Mononuclear cell (primary cell): Measurements from ENCODE around the gene MN1. TPM values are rescaled to one million over a fixed set of nuclear protein-coding genes. Genes with fewer than 3 reads are reported as not detected.

ENCODE experiments used
- H3K27me3 ChIP-seq: 2 replicates; pipeline ENCODE4 v1.6.0; 2011; ENCODE audit warnings: low read length, control low read depth; ENCODE audit not compliant: insufficient read depth
- H3K4me1 ChIP-seq: 2 replicates; pipeline ENCODE4 v1.5.1; 2011; ENCODE audit warnings: mild to moderate bottlenecking, low read length, control low read depth; ENCODE audit not compliant: insufficient read depth
- H3K4me3 ChIP-seq: 2 replicates; pipeline ENCODE4 v1.5.1; 2011; ENCODE audit warnings: mild to moderate bottlenecking, low read length, moderate library complexity
- H3K9me3 ChIP-seq: 2 replicates; pipeline ENCODE4 v1.5.1; 2011; ENCODE audit warnings: low read depth, mild to moderate bottlenecking, control low read depth, low read length
- total RNA-seq: library from RNA; depleted of rRNA; stranded (reverse); fragments of >200 nt; gene quantifications from one replicate; pipeline ENCODE4 v1.2.3, GENCODE V29; 2012

MN1 gene
- total RNA-seq, 1 donor = 4.5 TPM

- H3K4me3 ChIP-seq = no peak overlapping the region
- H3K27me3 ChIP-seq = no peaks in the 10 kb centered on the region
- H3K4me1 ChIP-seq = no peaks in the 10 kb centered on the region
- H3K9me3 ChIP-seq = no peaks in the 10 kb centered on the region
These were observed 33.9 kb upstream of the MN1 start for GRCh38 chr22:27835446-27835845.

GRCh38 chr22:27834364-27835185 is 33.0 kb upstream of the MN1 start:
- Histone ChIP-seq H3K4me3 (no peak overlapping the region), H3K4me1 (no peaks in the 10 kb centered on the region), H3K27me3 (no peaks in the 10 kb centered on the region), H3K9me3 (no peaks in the 10 kb centered on the region)

GRCh38 chr22:27833803-27834202 is 32.2 kb upstream of the MN1 start:
- no peak overlapping the region for H3K4me3 ChIP-seq

GRCh38 chr22:27832606-27833005 is 31.1 kb upstream of the MN1 start:
- H3K4me1 ChIP-seq = no peaks in the 10 kb centered on the region
- no peaks in the 10 kb centered on the region for H3K9me3 ChIP-seq
- no peak overlapping the region for H3K4me3 ChIP-seq
- H3K27me3 ChIP-seq = no peaks in the 10 kb centered on the region

More at GRCh38 chr22:27833803-27834202, 32.2 kb upstream of the MN1 start:
- Histone ChIP-seq H3K9me3 (no peaks in the 10 kb centered on the region), H3K27me3 (no peaks in the 10 kb centered on the region), H3K4me1 (no peaks in the 10 kb centered on the region)

GRCh38 chr22:27829620-27830019 is 28.1 kb upstream of the MN1 start:
- H3K27me3 ChIP-seq = no peaks in the 10 kb centered on the region
- H3K4me1 ChIP-seq = no peaks in the 10 kb centered on the region
- no peak overlapping the region for H3K4me3 ChIP-seq
- no peaks in the 10 kb centered on the region for H3K9me3 ChIP-seq

GRCh38 chr22:27827604-27828587 is 26.3 kb upstream of the MN1 start:
- H3K9me3 ChIP-seq = no peaks in the 10 kb centered on the region

GRCh38 chr22:27825174-27825573 is 23.6 kb upstream of the MN1 start:
- H3K4me1 ChIP-seq = no peaks in the 10 kb centered on the region
- H3K4me3 ChIP-seq = no peak overlapping the region
- no peaks in the 10 kb centered on the region for H3K9me3 ChIP-seq
- no peaks in the 10 kb centered on the region for H3K27me3 ChIP-seq

More at GRCh38 chr22:27827604-27828587, 26.3 kb upstream of the MN1 start:
- Histone ChIP-seq H3K4me3 (no peak overlapping the region), H3K4me1 (no peaks in the 10 kb centered on the region), H3K27me3 (no peaks in the 10 kb centered on the region)

- Histone ChIP-seq H3K4me1 (no peaks in the 10 kb centered on the region), H3K27me3 (no peaks in the 10 kb centered on the region), H3K4me3 (no peak overlapping the region), H3K9me3 (no peaks in the 10 kb centered on the region)
These were observed 21.7 kb upstream of the MN1 start for GRCh38 chr22:27823221-27823620.

- Histone ChIP-seq H3K9me3 (no peaks in the 10 kb centered on the region), H3K27me3 (no peaks in the 10 kb centered on the region), H3K4me1 (no peaks in the 10 kb centered on the region), H3K4me3 (no peak overlapping the region)
These were observed 19.6 kb upstream of the MN1 start for GRCh38 chr22:27820896-27821866.

- H3K4me3 ChIP-seq = no peak overlapping the region
- H3K4me1 ChIP-seq = no peaks in the 10 kb centered on the region
- H3K9me3 ChIP-seq = no peaks in the 10 kb centered on the region
- no peaks in the 10 kb centered on the region for H3K27me3 ChIP-seq
These were observed 15.0 kb upstream of the MN1 start for GRCh38 chr22:27816552-27816951.

- H3K9me3 ChIP-seq = no peaks in the 10 kb centered on the region
- no peaks in the 10 kb centered on the region for H3K4me1 ChIP-seq
- H3K4me3 ChIP-seq = no peak overlapping the region
- H3K27me3 ChIP-seq = no peaks in the 10 kb centered on the region
These were observed 14.4 kb upstream of the MN1 start for GRCh38 chr22:27815826-27816530.

- H3K9me3 ChIP-seq = no peaks in the 10 kb centered on the region
- H3K27me3 ChIP-seq = no peaks in the 10 kb centered on the region
- H3K4me3 ChIP-seq = no peak overlapping the region
- no peaks in the 10 kb centered on the region for H3K4me1 ChIP-seq
These were observed 13.4 kb upstream of the MN1 start for GRCh38 chr22:27814993-27815392.

GRCh38 chr22:27811778-27812177 is 10.2 kb upstream of the MN1 start:
- Histone ChIP-seq H3K4me3 (no peak overlapping the region), H3K27me3 (no peaks in the 10 kb centered on the region), H3K9me3 (no peaks in the 10 kb centered on the region), H3K4me1 (no peaks in the 10 kb centered on the region)

- Histone ChIP-seq H3K4me3 (no peak overlapping the region), H3K4me1 (no peaks in the 10 kb centered on the region), H3K27me3 (no peaks in the 10 kb centered on the region), H3K9me3 (no peaks in the 10 kb centered on the region)
These were observed 9.1 kb upstream of the MN1 start for GRCh38 chr22:27810609-27811151.
